CD4-positive, alpha-beta T cell (primary cell): ENCODE data around the gene DDX24. TPM values are rescaled to one million over a fixed set of nuclear protein-coding genes. Genes with fewer than 3 reads are reported as not detected.

Experiments
- ATAC-seq: fragments of 200-7000 bp; cut with Tn5 transposase; one replicate; pipeline ENCODE4 v1.10.0; 2022; ENCODE audit warnings: mild to moderate bottlenecking; ENCODE audit not compliant: poor library complexity
- CTCF ChIA-PET: fragments of 350-600 bp; sonication (Branson Sonifier 250); formaldehyde crosslinking; loops from one replicate; lab custom pipeline; 2021; ENCODE audit warnings: antibody characterized with exemption, inconsistent platforms; lab: Charles Lee
- POLR2A ChIA-PET: fragments of 350-600 bp; sonication (Branson Sonifier 250); formaldehyde crosslinking; loops from one replicate; lab custom pipeline; 2021; ENCODE audit warnings: antibody characterized with exemption, inconsistent platforms; lab: Charles Lee
- DNase-seq, 14 experiments: peaks; one replicate each; pipeline ENCODE4 v3.0.0-alpha.2; 2013 to 2020; ENCODE audit warnings: mixed read lengths in 2 of 14
- H3K27ac ChIP-seq, 2 donors: one replicate each; pipeline versions ENCODE4 v1.5.1 to v1.7.0; 2013; ENCODE audit warnings: low read length in 2 of 2, low read depth in 1 of 2, mild to moderate bottlenecking in 1 of 2
- H3K27me3 ChIP-seq, 2 experiments: 1 replicate in 1 of 2; 2 replicates in 1 of 2; pipeline versions ENCODE4 v1.6.1 to v1.7.0; 2013; ENCODE audit warnings: low read length in 2 of 2, control low read depth in 1 of 2, mild to moderate bottlenecking in 1 of 2, moderate library complexity in 1 of 2; ENCODE audit not compliant: insufficient read depth in 2 of 2, control insufficient read depth in 1 of 2
- H3K36me3 ChIP-seq: one replicate; pipeline ENCODE4 v1.6.1; 2013; ENCODE audit warnings: low read length, control low read depth; ENCODE audit not compliant: insufficient read depth
- H3K4me1 ChIP-seq: one replicate; pipeline ENCODE4 v1.6.1; 2013; ENCODE audit warnings: low read length, control low read depth; ENCODE audit not compliant: insufficient read depth
- H3K4me3 ChIP-seq: one replicate; pipeline ENCODE4 v1.5.1; 2013; ENCODE audit warnings: mild to moderate bottlenecking, low read length, moderate library complexity
- H3K9me3 ChIP-seq, 2 experiments: 1 replicate in 1 of 2; 2 replicates in 1 of 2; pipeline versions ENCODE4 v1.6.1 to v1.7.0; 2013; ENCODE audit warnings: low read length in 2 of 2, mild to moderate bottlenecking in 2 of 2, control low read depth in 1 of 2, moderate library complexity in 1 of 2; ENCODE audit not compliant: control insufficient read depth in 1 of 2, insufficient read depth in 1 of 2
- H3K27ac Mint-ChIP-seq: one replicate; pipeline ENCODE4 v1.8.0; 2020; ENCODE audit warnings: mixed read lengths
- H3K27me3 Mint-ChIP-seq: one replicate; pipeline ENCODE4 v1.8.0; 2021; ENCODE audit warnings: mixed read lengths
- H3K36me3 Mint-ChIP-seq: one replicate; pipeline ENCODE4 v1.8.0; 2021; ENCODE audit warnings: low read depth, mixed read lengths
- H3K4me1 Mint-ChIP-seq: one replicate; pipeline ENCODE4 v1.8.0; 2021; ENCODE audit warnings: low read depth, mixed read lengths
- H3K4me3 Mint-ChIP-seq: one replicate; pipeline ENCODE4 v1.8.0; 2020; ENCODE audit warnings: mild to moderate bottlenecking, mixed read lengths
- H3K9me3 Mint-ChIP-seq: one replicate; pipeline ENCODE4 v1.8.0; 2020; ENCODE audit warnings: mixed read lengths
- intact Hi-C, 2 experiments: fragments of 100-400 bp; cut with DNase I in 1 of 2; cut with micrococcal nuclease in 1 of 2; formaldehyde crosslinking; loops; one replicate each; pipeline versions ENCODE4 v1.15.1 to v1.9.0; 2023 to 2025; cut with DNase I, micrococcal nuclease
- total RNA-seq, 174 experiments: library from RNA in 2 of 174; stranded (reverse) in 2 of 174; gene quantifications; one replicate each; pipeline ENCODE4 v1.2.3 and lab custom pipeline; 2021 to 2026
- TF ChIP-seq, protein P1 (sequence below): fragments of 200-600 bp; IDR thresholded peaks from one replicate; pipeline ENCODE4 v1.8.0; 2022; ENCODE audit warnings: antibody characterized with exemption, mild to moderate bottlenecking

The DDX24 gene
- total RNA-seq, 2 experiments from 2014 or later, result 678 to 711 TPM

DNA sequence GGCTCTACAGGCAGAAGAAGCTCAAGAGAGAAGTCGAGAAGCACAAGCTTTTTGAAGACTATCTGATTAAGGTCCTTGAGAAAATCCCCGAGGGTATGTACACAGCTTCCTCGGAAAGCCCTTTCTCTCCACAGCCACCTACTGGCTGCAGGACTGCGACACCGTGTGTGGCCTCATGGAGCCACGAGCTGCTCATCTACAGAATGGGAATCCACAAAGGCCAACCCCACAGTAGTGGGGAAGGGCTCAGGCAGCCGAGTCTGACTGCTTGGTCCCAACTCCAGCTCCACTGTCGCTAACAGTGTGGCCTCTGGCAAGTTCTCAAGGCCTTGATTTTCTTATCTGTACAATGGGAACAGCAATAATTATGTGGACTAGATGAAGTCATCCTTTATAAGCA lies 81.4 kb downstream of the DDX24 start:
- H3K27me3 ChIP-seq, result peaks cover 0 to 4% of the 10 kb centered on the region in 2 experiments
- Mint-ChIP-seq H3K4me1 (peaks cover 8% of the 10 kb centered on the region), H3K9me3 (no peaks in the 10 kb centered on the region), H3K36me3 (no peaks in the 10 kb centered on the region), H3K4me3 (no peak overlapping the region), H3K27ac (no peak overlapping the region), H3K27me3 (peaks cover 8% of the 10 kb centered on the region)
- H3K27ac ChIP-seq, result no peak overlapping the region
- ChIA-PET POLR2A (interaction anchor here (0.5 to 3.4 kb wide), 5 partner anchors 21 to 181 kb away, joined by 3 to 12 read pairs (median 3); partner anchors contain the start of gene ASB2), CTCF (interaction anchor here (3.1 to 6.1 kb wide), 2 partner anchors 29 to 60 kb away, joined by 14 to 39 read pairs; no protein-coding TSS in a partner anchor)
- no peaks in the 10 kb centered on the region for H3K36me3 ChIP-seq
- H3K4me3 ChIP-seq, result no peak overlapping the region
- TF ChIP-seq, protein P1, sequence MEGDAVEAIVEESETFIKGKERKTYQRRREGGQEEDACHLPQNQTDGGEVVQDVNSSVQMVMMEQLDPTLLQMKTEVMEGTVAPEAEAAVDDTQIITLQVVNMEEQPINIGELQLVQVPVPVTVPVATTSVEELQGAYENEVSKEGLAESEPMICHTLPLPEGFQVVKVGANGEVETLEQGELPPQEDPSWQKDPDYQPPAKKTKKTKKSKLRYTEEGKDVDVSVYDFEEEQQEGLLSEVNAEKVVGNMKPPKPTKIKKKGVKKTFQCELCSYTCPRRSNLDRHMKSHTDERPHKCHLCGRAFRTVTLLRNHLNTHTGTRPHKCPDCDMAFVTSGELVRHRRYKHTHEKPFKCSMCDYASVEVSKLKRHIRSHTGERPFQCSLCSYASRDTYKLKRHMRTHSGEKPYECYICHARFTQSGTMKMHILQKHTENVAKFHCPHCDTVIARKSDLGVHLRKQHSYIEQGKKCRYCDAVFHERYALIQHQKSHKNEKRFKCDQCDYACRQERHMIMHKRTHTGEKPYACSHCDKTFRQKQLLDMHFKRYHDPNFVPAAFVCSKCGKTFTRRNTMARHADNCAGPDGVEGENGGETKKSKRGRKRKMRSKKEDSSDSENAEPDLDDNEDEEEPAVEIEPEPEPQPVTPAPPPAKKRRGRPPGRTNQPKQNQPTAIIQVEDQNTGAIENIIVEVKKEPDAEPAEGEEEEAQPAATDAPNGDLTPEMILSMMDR, result no peak
- no peak for DNase-seq
- no peaks in the 10 kb centered on the region for H3K9me3 ChIP-seq
- no peak for ATAC-seq
- H3K4me1 ChIP-seq, result peaks cover 12% of the 10 kb centered on the region
- intact Hi-C loops, result no loop called here

DNA sequence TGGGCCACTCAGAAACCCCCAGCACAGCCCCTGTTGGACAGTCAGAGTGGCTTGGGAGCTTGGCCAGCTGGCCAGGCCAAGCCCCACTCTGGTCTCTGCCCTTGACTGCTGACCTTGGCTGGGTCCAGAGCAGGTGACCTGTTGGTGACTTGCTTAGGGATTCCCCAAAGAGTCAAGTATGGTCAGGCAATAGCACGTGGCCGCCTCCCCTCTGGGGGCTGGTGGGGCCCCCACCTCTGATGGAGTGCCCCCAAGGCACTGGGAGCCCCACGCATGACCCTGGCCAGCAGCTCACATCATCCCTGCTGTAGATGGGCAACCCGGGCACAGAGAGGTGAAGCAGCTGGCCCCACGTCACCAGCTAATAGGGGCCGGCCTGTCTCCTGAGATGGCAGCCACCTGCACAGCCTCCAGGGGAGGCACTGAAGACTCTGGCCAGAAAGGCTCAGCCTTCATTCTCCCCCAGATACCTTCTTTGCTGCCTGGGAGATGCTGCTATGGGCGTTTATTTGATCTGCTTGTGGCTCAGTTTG lies 82.1 kb downstream of the DDX24 start:
- POLR2A ChIA-PET, result interaction anchor here (1.2 to 3.4 kb wide), 4 partner anchors 21 to 59 kb away, joined by 3 to 12 read pairs (median 3); partner anchors contain the start of gene ASB2
- peaks cover 0 to 3% of the 10 kb centered on the region in 2 experiments for H3K27me3 ChIP-seq

More for the DNA sequence above, 82.1 kb downstream of the DDX24 start:
- intact Hi-C loops, result no loop called here
- H3K4me3 ChIP-seq, result no peak overlapping the region
- H3K4me3 Mint-ChIP-seq, result no peak overlapping the region
- no peaks in the 10 kb centered on the region for H3K36me3 Mint-ChIP-seq
- peaks cover 12% of the 10 kb centered on the region for H3K4me1 ChIP-seq
- H3K27me3 Mint-ChIP-seq, result peaks cover 8% of the 10 kb centered on the region
- no peaks in the 10 kb centered on the region for H3K36me3 ChIP-seq
- no peaks in the 10 kb centered on the region for H3K9me3 ChIP-seq
- ATAC-seq, result no peak
- CTCF ChIA-PET, result interaction anchor here (6.1 kb wide), 1 partner anchor 59 kb away, joined by 39 read pairs; no protein-coding TSS in a partner anchor
- no peaks in the 10 kb centered on the region for H3K9me3 Mint-ChIP-seq
- peaks cover 8% of the 10 kb centered on the region for H3K4me1 Mint-ChIP-seq
- DNase-seq, result no peak
- H3K27ac Mint-ChIP-seq, result no peak overlapping the region
- no peak overlapping the region for H3K27ac ChIP-seq
- TF ChIP-seq, protein P1, result no peak

Other genes with a start within 250 kb of the DDX24 start
- gene FAM181A, start 153.9 kb downstream of the DDX24 start, total RNA-seq, result not detected
- gene ASB2, start 104.6 kb downstream of the DDX24 start, total RNA-seq, result 1 to 10 TPM in 1 of 2 experiments, under 1 TPM in 1; 0.98 to 1.2 TPM
- gene CCDC197, start 83.9 kb downstream of the DDX24 start, total RNA-seq, result not detected
- not detected for gene OTUB2, start 54.9 kb downstream of the DDX24 start, total RNA-seq
- 10 to 100 TPM; 14.1 to 14.3 TPM for gene IFI27L1, start 108 bp upstream of the DDX24 start, total RNA-seq
- 1 to 10 TPM; 1.7 to 2.2 TPM for gene IFI27, start 29.5 kb upstream of the DDX24 start, total RNA-seq
- 10 to 100 TPM; 21.5 to 22.2 TPM for gene IFI27L2, start 48.4 kb upstream of the DDX24 start, total RNA-seq
- gene PPP4R4, start 93.1 kb upstream of the DDX24 start, total RNA-seq, result 1 to 10 TPM; 3.5 to 4.3 TPM
- gene SERPINA10, start 212.1 kb upstream of the DDX24 start, total RNA-seq, result not detected
- not detected for gene SERPINA6, start 242.1 kb upstream of the DDX24 start, total RNA-seq